Smooth muscle cell (in vitro differentiated cells): ENCODE data around the gene YWHAQ. TPM values are rescaled to one million over a fixed set of nuclear protein-coding genes. Genes with fewer than 3 reads are reported as not detected.

Experiments
- DNase-seq: peaks from one replicate; lab custom pipeline; 2025; ENCODE audit not compliant: unreplicated experiment; lab: John Stamatoyannopoulos, UW
- H2AFZ ChIP-seq: fragments of 200-600 bp; sonication (generic); 2 replicates; pipeline ENCODE4 v1.6.0; 2016; ENCODE audit warnings: antibody characterized with exemption, low read depth, mild to moderate bottlenecking
- H3F3A ChIP-seq: fragments of 200-600 bp; sonication (generic); 2 replicates; pipeline ENCODE4 v1.6.0; 2017; ENCODE audit warnings: antibody characterized with exemption, low read depth
- H3K27ac ChIP-seq: fragments of 200-600 bp; sonication (generic); 2 replicates; pipeline ENCODE4 v1.5.1; 2016; ENCODE audit warnings: low read depth, mild to moderate bottlenecking
- H3K27me3 ChIP-seq: fragments of 200-600 bp; sonication (generic); 2 replicates; pipeline ENCODE4 v1.6.1; 2016; ENCODE audit warnings: low read depth, mild to moderate bottlenecking
- H3K36me3 ChIP-seq: fragments of 200-600 bp; sonication (generic); 2 replicates; pipeline ENCODE4 v1.5.1; 2016; ENCODE audit warnings: low read depth
- H3K4me1 ChIP-seq: fragments of 200-600 bp; sonication (generic); 2 replicates; pipeline ENCODE4 v1.5.1; 2016; ENCODE audit warnings: low read depth
- H3K4me2 ChIP-seq: fragments of 200-600 bp; sonication (generic); 2 replicates; pipeline ENCODE4 v1.6.0; 2016; ENCODE audit warnings: mild to moderate bottlenecking
- H3K4me3 ChIP-seq: fragments of 200-600 bp; sonication (generic); 2 replicates; pipeline ENCODE4 v1.5.1; 2016; ENCODE audit warnings: mild to moderate bottlenecking
- H3K79me2 ChIP-seq: fragments of 200-600 bp; sonication (generic); 2 replicates; pipeline ENCODE4 v1.6.0; 2016; ENCODE audit warnings: low read depth, mild to moderate bottlenecking
- H3K9ac ChIP-seq: fragments of 200-600 bp; sonication (generic); 2 replicates; pipeline ENCODE4 v1.6.0; 2016; ENCODE audit warnings: low read depth
- H3K9me3 ChIP-seq: fragments of 200-600 bp; sonication (generic); replicated peaks from 2 replicates; pipeline ENCODE4 v1.5.1; 2016; ENCODE audit warnings: low read depth
- H4K20me1 ChIP-seq: fragments of 200-600 bp; sonication (generic); 2 replicates; pipeline ENCODE4 v1.6.0; 2016; ENCODE audit warnings: low read depth
- WGBS: methylation state at CpG from one replicate; pipeline ENCODE4 v1.1.7; 2016; ENCODE audit warnings: low lambda C conversion rate; 5-methylcytosine and 5-hydroxymethylcytosine counted together
- polyA plus RNA-seq: library from polyadenylated mRNA; unstranded; fragments of >200 nt; fragmentation: Nextera tagmentation; extraction: Ambion mirVana; gene quantifications from 2 replicates; pipeline ENCODE4 v1.2.1, GENCODE V29; 2016
- total RNA-seq: library from RNA; depleted of rRNA; stranded (reverse); fragments of >200 nt; gene quantifications from 2 replicates; pipeline ENCODE4 v1.2.3, GENCODE V29; 2014
- TF ChIP-seq, protein P1 (sequence below): fragments of 200-600 bp; sonication (generic); IDR thresholded peaks from 2 replicates; pipeline ENCODE4 v1.5.1; 2017; ENCODE audit warnings: borderline replicate concordance, mild to moderate bottlenecking, antibody characterized with exemption; ENCODE audit not compliant: insufficient read depth, poor library complexity, severe bottlenecking

Gene YWHAQ
- total and polyA plus RNA-seq, 2 experiments from 2014 or later = 300 to 417 TPM

DNA sequence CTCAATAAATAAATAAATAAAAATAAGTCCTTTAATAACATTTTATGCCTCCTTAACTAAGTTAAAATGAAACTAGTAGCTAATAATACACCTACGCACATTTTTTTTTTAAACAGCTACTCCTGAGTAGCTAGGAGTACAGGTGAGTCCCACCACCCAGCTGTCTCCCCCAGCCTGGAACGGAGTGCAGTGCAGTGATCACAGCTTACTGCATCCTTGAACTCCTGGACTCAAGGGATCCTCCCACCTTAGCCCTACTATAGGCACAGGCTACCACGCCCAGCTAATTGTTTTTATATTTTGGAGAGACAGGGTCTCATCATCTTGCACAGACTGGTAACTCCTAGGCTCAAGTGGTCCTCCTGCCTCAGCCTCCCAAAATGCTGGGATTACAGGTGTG is 28.4 kb downstream of the YWHAQ start:
- H3K27ac ChIP-seq = no peak overlapping the region
- 100% methylated on average over 3 of the region's 3 CpGs for WGBS
- H2AFZ ChIP-seq = no peak overlapping the region
- no peaks in the 10 kb centered on the region for H3K27me3 ChIP-seq
- peaks cover 28% of the 10 kb centered on the region for H3K36me3 ChIP-seq
- H3K4me1 ChIP-seq = no peaks in the 10 kb centered on the region
- peaks cover 16% of the 10 kb centered on the region for H3K9me3 ChIP-seq
- TF ChIP-seq, protein P1, sequence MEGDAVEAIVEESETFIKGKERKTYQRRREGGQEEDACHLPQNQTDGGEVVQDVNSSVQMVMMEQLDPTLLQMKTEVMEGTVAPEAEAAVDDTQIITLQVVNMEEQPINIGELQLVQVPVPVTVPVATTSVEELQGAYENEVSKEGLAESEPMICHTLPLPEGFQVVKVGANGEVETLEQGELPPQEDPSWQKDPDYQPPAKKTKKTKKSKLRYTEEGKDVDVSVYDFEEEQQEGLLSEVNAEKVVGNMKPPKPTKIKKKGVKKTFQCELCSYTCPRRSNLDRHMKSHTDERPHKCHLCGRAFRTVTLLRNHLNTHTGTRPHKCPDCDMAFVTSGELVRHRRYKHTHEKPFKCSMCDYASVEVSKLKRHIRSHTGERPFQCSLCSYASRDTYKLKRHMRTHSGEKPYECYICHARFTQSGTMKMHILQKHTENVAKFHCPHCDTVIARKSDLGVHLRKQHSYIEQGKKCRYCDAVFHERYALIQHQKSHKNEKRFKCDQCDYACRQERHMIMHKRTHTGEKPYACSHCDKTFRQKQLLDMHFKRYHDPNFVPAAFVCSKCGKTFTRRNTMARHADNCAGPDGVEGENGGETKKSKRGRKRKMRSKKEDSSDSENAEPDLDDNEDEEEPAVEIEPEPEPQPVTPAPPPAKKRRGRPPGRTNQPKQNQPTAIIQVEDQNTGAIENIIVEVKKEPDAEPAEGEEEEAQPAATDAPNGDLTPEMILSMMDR = no peak
- H3K4me3 ChIP-seq = no peak overlapping the region
- H4K20me1 ChIP-seq = peaks cover 91% of the 10 kb centered on the region
- H3K4me2 ChIP-seq = no peak overlapping the region
- H3K79me2 ChIP-seq = peaks cover 100% of the 10 kb centered on the region
- no peaks in the 10 kb centered on the region for H3F3A ChIP-seq
- H3K9ac ChIP-seq = no peak overlapping the region
- DNase-seq = no peak

DNA sequence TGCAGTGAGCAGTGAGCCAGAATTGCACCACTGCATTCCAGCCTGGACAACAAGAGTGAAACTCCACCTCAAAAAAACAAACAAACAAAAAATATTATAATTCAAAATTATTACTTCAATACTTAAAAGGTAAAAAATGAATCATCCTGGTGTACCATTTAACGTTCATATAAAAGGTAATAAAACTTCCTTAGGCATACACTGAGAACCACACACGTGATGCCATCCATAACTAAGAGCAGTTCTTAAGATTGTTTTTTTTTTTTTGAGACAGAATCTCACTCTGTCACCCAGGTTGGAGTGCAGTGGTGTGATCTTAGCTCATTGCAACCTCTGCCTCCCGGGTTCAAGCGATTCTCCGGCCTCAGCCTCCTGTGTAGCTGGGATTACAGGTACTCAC is 29.4 kb downstream of the YWHAQ start:
- no peak overlapping the region for H3K27ac ChIP-seq
- H4K20me1 ChIP-seq = peaks cover 91% of the 10 kb centered on the region
- H3K36me3 ChIP-seq = peaks cover 28% of the 10 kb centered on the region
- WGBS = 96% methylated on average over 5 of the region's 5 CpGs
- DNase-seq = no peak
- H3K4me3 ChIP-seq = no peak overlapping the region
- H3K79me2 ChIP-seq = peaks cover 100% of the 10 kb centered on the region
- H3F3A ChIP-seq = no peaks in the 10 kb centered on the region
- H3K9me3 ChIP-seq = peaks cover 16% of the 10 kb centered on the region
- TF ChIP-seq, protein P1 = no peak
- H3K4me1 ChIP-seq = no peaks in the 10 kb centered on the region
- no peak overlapping the region for H2AFZ ChIP-seq
- H3K4me2 ChIP-seq = no peak overlapping the region
- no peaks in the 10 kb centered on the region for H3K27me3 ChIP-seq
- H3K9ac ChIP-seq = no peak overlapping the region

DNA sequence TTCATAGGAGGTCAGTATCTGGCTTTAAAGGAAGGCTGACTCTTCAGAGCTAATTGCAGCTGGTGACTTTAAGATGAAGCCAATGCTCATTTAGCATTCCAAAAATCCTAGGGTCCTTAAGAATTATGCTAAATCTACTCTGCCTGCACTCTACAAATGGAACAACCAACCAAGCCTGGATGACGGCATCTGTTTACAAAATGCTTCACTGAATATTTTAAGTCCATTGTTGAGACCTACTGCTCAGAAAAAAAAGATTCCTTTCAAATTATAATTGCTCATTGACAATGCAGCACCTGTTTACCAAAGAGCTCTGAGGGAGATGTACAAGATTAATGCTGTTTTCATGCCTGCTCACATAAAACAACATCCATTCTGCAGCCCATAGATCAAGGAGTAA is 31.4 kb downstream of the YWHAQ start:
- Histone ChIP-seq H3K27ac (no peak overlapping the region), H3K4me1 (peaks cover 5% of the 10 kb centered on the region), H3K27me3 (no peaks in the 10 kb centered on the region), H3F3A (no peaks in the 10 kb centered on the region), H2AFZ (no peak overlapping the region), H3K4me3 (no peak overlapping the region), H3K79me2 (peaks cover 98% of the 10 kb centered on the region), H3K36me3 (peaks cover 28% of the 10 kb centered on the region), H3K9me3 (peaks cover 16% of the 10 kb centered on the region), H3K4me2 (no peak overlapping the region), H4K20me1 (peaks cover 91% of the 10 kb centered on the region), H3K9ac (no peak overlapping the region)
- TF ChIP-seq, protein P1 = no peak
- no peak for DNase-seq
- WGBS = 100% methylated on average over 1 of the region's 1 CpG

DNA sequence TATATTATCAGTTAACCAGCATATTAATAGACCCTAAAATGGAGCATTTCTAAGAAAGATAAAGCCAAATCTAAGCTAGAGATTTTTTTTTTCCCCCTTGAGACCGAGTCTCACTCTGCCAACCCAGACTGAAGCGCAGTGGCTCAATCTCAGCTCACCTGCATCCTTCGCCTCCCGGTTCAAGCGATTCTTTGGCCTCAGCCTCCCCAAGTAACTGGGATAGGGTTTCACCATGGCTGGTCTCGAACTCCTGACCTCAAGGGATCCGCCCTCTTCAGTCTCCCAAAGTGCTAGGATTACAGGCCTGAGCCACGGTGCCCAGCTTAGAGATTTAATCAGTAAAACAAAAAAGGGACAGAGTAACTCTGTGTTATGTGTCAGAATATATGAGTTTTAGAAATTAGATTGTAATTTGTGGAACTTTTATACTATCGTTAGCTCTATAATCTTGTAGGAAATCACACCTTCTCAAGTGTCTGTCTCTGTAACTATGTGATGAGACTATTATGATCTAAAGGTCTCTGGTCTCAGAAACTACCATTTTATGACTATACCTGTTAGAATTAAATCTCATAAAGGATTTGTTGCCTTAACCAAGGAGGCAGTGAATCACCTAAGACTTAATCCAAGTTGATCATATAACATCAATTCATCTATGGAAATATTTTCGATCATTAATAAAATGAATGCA is 34.0 kb downstream of the YWHAQ start:
- peaks cover 28% of the 10 kb centered on the region for H3K36me3 ChIP-seq
- no peak overlapping the region for H3K4me2 ChIP-seq
- no peaks in the 10 kb centered on the region for H3K27me3 ChIP-seq
- peaks cover 98% of the 10 kb centered on the region for H3K79me2 ChIP-seq
- TF ChIP-seq, protein P1 = no peak
- H3K4me1 ChIP-seq = peaks cover 5% of the 10 kb centered on the region
- H3F3A ChIP-seq = no peaks in the 10 kb centered on the region
- H3K4me3 ChIP-seq = no peak overlapping the region
- no peak overlapping the region for H3K9ac ChIP-seq
- H3K27ac ChIP-seq = no peak overlapping the region
- WGBS = 93% methylated on average over 10 of the region's 10 CpGs
- no peak for DNase-seq
- peaks cover 16% of the 10 kb centered on the region for H3K9me3 ChIP-seq
- H2AFZ ChIP-seq = no peak overlapping the region
- H4K20me1 ChIP-seq = peaks cover 92% of the 10 kb centered on the region
